Measurements from ENCODE around the gene RCHY1. TPM values are rescaled to one million over a fixed set of nuclear protein-coding genes. Genes with fewer than 3 reads are reported as not detected.
"Not testable (repeated sequence)": the region's sequence is repeated elsewhere in the genome, so short reads cannot be mapped to it uniquely, and the experiment has no call there.

Gene RCHY1
- total RNA-seq, 4 donors from 2014 or later = 41.3 to 62.1 (median 55.6) TPM

- no peaks in the 10 kb centered on the region for H3K9me3 ChIP-seq
- DNase-seq = no peak
- TF ChIP-seq CTCF (IDR thresholded peaks at IDR 0.05) = no peak
- no peak for TF ChIP-seq POLR2A (IDR thresholded peaks at IDR 0.05)
- H3K4me3 ChIP-seq (replicated peaks in 1 of 3) = no peak overlapping the region
- H3K27ac ChIP-seq = no peak overlapping the region
- peaks cover 0 to 3% of the 10 kb centered on the region in 2 donors for H3K36me3 ChIP-seq
- H3K27me3 ChIP-seq = no peaks in the 10 kb centered on the region
- H3K4me1 ChIP-seq = no peaks in the 10 kb centered on the region
- intact Hi-C loops (cut with DNase I) = no loop called here
Measured at GRCh38 chr4:75542824-75543223, 28.6 kb upstream of the RCHY1 start.

DNA sequence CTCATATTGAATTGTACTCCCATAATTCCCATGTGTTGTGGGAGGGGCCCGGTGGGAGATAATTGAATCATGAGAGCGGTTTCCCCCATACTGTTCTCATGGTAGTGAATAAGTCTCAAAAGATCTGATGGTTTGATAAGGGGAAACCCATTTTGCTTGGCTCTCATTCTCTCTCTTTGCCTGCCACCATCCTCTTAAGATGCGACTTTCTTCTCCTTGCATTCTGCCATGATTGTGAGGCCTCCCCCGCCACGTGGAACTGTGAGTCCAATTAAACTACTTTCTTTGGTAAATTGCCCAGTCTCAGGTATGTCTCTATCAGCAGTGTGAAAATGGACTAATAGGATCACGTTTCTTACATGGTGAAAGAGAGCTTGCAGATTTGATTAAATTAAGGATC lies 23.1 kb upstream of the RCHY1 start:
- DNase-seq; H3K27me3 ChIP-seq; H3K36me3 ChIP-seq; H3K9me3 ChIP-seq; H3K4me3 ChIP-seq (replicated peaks in 1 of 3); H3K27ac ChIP-seq; H3K4me1 ChIP-seq; intact Hi-C loops (cut with DNase I): not testable (repeated sequence)
- 90 to 93% methylated on average over 6 of the region's 6 CpGs for WGBS, 2 donors

GRCh38 chr4:75533926-75534325 lies 19.7 kb upstream of the RCHY1 start:
- H3K27ac ChIP-seq; H3K9me3 ChIP-seq; H3K27me3 ChIP-seq; intact Hi-C loops (cut with DNase I); H3K4me3 ChIP-seq (replicated peaks in 1 of 3); DNase-seq; H3K4me1 ChIP-seq: not testable (repeated sequence)
- H3K36me3 ChIP-seq = peaks cover 12 to 18% of the 10 kb centered on the region in 2 donors

DNA sequence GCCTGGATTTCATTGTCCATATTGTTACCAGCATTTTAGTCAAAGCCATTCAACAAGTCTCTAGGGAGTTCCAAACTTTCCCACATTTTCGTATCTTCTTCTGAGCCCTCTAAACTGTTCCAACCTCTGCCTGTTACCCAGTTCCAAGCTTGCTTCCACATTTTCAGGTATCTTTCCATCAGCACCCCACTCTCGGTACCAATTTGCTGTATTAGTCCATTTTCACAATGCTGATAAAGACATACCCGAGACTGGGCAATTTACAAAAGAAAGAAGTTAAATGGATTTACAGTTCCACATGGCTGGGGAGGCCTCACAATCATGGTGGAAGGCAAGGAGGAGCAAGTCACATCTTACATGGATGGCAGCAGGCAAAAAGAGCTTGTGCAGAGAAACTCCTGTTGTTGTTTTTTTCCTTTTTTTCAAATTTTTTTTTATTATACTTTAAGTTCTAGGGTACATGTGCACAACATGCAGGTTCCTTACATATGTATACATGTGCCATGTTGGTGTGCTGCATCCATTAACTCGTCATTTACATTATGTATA lies 19.2 kb upstream of the RCHY1 start:
- H3K9me3 ChIP-seq; DNase-seq; intact Hi-C loops (cut with DNase I); H3K4me1 ChIP-seq; H3K27me3 ChIP-seq; H3K4me3 ChIP-seq (replicated peaks in 1 of 3); H3K27ac ChIP-seq: not testable (repeated sequence)
- 96 to 98% methylated on average over 4 of the region's 4 CpGs for WGBS, 2 donors
- H3K36me3 ChIP-seq = peaks cover 12 to 19% of the 10 kb centered on the region in 2 donors

GRCh38 chr4:75531536-75532143 lies 17.4 kb upstream of the RCHY1 start:
- intact Hi-C loops (cut with DNase I); DNase-seq; H3K27me3 ChIP-seq; H3K27ac ChIP-seq; H3K4me3 ChIP-seq (replicated peaks in 1 of 3); H3K9me3 ChIP-seq; H3K4me1 ChIP-seq: not testable (repeated sequence)
- peaks cover 26 to 33% of the 10 kb centered on the region in 2 donors for H3K36me3 ChIP-seq
- WGBS, 2 donors = 98% methylated on average over 7 of the region's 7 CpGs

GRCh38 chr4:75530556-75531322 lies 16.5 kb upstream of the RCHY1 start:
- 100% methylated on average over 2 of the region's 2 CpGs for WGBS, 2 donors

More at GRCh38 chr4:75530556-75531322, 16.5 kb upstream of the RCHY1 start:
- H3K27me3 ChIP-seq = no peaks in the 10 kb centered on the region
- no peaks in the 10 kb centered on the region for H3K9me3 ChIP-seq
- no peak for TF ChIP-seq POLR2A (IDR thresholded peaks at IDR 0.05)
- TF ChIP-seq CTCF (IDR thresholded peaks at IDR 0.05) = no peak
- no peak overlapping the region for H3K4me3 ChIP-seq (replicated peaks in 1 of 3)
- H3K27ac ChIP-seq = no peak overlapping the region
- H3K4me1 ChIP-seq = no peaks in the 10 kb centered on the region
- no peak for DNase-seq
- H3K36me3 ChIP-seq = peaks cover 33% of the 10 kb centered on the region in 2 donors
- intact Hi-C loops (cut with DNase I) = no loop called here
